NCI-H748 treated with DMSO at 0.1 percent for 48 hours (cell line): Measurements from ENCODE around the gene B3GNT3.

Experiments
- DNase-seq: peaks from one replicate; lab custom pipeline; 2025; lab: John Stamatoyannopoulos, UW

The B3GNT3 gene, protein sequence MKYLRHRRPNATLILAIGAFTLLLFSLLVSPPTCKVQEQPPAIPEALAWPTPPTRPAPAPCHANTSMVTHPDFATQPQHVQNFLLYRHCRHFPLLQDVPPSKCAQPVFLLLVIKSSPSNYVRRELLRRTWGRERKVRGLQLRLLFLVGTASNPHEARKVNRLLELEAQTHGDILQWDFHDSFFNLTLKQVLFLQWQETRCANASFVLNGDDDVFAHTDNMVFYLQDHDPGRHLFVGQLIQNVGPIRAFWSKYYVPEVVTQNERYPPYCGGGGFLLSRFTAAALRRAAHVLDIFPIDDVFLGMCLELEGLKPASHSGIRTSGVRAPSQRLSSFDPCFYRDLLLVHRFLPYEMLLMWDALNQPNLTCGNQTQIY

DNA sequence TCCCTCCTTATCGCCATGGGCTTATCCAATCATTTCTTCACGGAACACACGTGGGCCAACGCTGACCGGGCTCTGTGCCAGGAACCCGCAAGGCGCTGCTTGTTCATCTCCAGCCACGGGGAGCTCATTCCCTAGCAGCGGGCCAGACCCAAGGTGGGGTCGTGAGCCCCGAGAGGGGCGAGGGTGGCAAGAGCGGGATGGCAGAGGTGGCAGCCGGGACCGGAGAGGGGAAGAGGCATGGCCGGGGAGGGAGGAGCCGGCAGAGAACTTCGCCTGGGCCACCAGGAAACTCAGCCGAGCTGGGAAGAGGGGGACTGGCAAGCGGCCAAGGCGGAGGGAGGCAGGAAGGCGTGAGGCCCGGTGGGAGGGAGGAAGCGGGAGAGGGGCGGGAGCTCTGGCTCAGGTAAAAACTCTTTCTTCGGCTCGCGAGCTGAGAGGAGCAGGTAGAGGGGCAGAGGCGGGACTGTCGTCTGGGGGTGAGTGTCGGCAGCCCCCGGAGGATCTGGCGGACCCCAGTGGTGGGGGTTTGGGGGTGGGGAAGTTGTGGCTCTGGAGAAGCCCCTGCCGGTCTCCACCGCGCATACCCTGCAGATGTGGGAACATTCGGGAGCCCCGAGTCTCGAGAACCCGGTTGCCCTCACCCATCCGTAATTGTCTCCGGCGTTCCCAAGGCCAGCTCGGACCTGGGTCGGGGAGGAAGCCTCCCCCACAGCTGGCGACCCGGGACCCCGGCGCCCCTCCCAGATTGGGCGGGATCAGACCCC lies at the start of gene B3GNT3:
B3GNT3 (plus strand) TSS at position 408 of the 764 bp plus-strand sequence. CDS start 12,670 bp downstream, outside the sequence.
- peak; percentile 4 for DNase-seq

DNA sequence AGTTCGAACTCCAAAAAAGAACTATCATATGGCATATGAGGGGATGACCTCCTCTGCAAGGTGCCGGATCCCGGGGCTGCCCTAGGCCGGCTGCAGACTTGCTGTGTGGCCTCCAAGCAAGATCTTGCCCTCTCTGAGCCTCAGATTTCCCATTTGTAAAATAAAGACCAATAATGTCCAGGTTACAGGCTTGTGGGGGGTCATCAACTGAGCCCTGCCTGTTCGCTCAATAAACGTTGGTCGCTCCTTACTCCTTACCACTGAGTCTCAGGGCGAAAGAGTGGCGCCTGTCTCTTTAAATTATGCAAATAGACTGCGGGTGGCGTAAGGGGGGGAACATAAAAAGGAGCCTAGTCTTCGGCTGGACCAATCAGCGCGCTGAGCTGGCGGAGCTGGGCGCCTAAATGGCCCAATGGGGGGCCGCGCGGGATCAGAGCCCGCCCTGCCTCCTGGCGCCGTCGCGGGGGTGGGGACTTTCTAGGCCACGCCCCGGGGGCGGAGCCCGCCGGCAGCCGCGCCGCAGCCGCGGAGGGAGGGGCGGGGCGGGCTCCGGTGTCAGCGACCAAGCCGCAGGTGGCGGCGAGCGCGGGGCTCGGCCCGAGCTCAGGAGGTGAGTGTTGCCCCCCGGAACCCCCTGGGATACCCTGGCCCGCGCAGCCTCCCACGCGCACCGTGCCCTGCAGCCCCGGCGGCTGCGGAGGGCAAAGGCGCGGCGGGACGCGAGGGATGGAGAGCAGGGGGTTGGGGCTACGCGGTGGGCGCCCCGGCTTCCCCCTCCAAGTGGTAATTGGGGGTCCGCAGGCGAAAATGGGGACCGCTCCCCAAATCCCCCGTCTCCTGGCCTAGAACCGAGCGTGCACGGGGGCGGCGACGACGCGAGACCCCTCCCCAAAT lies 47.5 kb upstream of the B3GNT3 start:
- DNase-seq: peak; percentile 74

DNA sequence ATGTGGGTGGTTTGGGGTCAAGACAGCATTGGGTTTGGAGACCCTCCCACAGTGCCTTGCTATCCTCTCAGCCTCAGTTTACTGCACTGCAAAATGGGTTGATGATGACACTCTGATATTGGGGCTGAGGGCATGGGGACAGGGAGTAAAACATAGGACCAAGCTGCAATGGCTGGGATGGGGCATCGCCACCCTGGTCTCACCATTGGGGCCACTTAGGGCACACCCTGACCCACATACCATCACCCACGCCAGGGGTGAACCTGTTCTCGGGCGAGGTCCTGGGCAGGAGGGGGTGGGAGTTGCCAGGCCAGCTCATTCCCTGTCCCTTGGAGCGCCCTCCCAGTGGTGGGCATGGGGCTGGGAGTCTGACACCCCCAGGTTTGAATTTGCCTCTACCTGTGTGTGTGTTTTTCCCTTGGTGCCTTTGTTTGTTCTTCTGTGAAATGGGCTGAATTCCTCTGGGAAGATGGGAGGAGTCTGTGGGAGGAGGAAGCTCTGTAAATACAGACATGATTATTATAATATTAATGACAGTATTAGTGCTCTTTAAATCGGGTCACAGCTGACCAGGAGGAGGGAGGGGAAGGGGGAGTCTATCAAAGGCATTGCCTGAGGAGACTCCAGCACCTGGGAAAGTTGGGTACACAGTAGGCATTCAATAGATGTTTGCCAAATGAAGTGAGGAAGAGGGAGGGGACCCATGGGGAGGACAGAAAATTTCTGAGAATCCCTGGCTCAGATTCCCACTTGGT lies 45.9 kb upstream of the B3GNT3 start:
- no peak for DNase-seq

DNA sequence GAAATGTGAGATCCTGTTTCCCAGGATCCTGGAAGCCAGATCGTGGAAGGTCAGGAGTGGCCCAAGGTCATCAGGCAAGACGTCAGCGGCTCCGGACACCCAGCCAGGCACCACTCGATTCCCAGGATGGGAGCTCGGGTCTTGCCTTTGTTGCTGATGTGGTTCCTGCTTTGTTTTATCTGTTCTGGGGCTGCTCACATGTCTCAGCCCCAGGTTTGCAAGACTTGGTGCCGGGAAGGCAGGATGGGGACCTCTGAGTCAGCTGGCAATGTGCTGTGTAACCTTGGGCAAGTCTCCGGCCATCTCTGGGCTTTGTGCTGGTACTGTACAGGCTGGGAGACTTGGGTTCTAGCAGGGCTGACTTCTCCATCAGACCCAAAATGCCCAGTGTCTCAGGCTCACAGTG lies 45.0 kb upstream of the B3GNT3 start:
- no peak for DNase-seq

DNA sequence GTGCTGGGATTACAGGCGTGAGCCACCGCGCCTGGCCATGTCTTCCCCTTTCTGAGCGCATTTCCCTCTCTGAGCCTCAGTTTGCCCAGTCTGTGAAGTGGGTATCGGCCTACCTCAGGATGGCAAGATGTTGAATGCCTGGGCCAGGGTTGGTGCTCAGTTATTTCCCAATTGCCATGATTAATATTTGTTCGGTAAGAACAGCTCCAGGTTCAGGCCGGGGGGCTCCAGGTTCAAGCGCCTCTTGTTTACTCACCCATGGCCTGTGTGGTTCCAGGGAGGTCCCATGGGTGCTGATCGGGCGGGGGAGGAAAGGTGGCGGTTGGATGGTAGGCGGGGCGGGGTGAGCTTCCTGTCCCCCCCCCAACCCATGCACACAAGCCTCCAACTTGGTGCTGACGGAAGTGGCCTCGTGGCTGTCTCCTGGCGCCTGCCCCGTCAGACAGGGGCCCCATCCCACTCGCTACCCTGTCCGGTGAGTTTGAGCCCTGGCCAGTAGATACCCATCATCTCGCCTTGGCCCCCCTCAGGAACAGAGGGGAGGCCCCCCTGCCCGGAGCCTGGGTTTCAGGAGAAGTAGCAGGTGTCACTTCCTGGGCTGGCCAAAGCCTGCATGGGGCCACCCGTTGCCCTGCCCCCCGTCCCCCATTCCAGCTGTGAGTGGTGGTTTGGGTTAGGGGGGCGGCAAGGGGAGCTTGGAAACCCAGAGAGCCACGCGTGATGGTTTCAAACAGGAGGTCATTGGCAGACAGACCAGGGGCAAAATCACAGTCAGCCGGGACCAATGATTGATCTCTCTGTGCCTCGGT lies 43.6 kb upstream of the B3GNT3 start, which contains the start of gene FCHO1:
FCHO1 (plus strand) TSS at position 375 of the 809 bp plus-strand sequence. CDS start 3,688 bp downstream, outside the sequence.
- DNase-seq: no peak

DNA sequence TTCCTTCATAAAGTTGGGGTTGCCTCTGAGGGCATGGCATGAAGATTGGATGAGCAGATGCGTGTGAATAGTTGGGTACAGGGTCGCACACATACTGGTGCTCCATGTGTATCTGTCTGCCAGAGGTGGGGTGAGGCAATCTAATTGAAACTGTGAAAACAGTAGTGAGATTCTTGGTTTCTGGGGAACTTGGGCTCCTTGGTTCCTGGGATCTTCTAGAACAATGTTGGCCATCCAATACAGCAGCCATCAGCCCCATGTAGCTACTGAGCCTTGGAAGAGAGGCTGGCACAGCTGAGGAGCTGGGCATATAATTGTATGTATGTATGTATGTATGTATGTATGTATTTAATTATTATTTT lies 43.0 kb upstream of the B3GNT3 start:
- no peak for DNase-seq

DNA sequence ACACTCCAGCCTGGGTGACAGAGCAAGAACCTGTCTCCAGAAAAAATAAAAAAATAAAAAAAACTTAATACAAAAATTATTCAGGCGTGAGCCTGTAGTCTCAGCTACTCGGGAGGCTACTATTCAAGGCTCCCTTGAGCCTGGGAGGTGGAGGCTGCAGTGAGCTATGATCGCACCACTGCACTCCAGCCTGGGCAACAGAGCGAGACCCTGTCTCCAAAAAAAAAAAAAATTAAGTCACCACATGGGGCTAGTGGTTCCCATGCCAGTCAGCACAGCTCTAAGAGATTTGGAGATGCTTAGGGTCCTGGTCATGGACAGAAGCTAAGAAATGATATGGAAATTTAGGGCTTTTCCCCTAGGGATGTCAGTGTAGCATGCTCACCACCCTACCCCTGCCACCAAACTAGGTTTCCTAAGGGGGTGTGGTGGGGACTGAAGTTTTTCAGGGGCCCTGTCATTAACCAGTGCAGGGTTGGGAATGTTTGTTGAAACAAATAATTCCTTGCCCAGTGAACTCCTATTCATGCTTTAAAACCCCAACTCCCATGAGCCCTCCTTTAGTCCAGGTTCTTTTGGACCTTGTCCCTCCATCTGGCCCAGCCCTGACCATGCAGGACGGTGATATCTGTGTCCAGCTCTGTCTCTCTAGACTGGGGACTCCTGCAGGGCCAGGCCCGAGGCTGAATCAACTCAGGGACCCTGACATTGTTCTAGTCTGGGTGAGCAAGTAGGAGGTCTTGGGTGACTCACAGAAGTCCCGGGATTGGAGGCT lies 41.9 kb upstream of the B3GNT3 start:
- no peak for DNase-seq

DNA sequence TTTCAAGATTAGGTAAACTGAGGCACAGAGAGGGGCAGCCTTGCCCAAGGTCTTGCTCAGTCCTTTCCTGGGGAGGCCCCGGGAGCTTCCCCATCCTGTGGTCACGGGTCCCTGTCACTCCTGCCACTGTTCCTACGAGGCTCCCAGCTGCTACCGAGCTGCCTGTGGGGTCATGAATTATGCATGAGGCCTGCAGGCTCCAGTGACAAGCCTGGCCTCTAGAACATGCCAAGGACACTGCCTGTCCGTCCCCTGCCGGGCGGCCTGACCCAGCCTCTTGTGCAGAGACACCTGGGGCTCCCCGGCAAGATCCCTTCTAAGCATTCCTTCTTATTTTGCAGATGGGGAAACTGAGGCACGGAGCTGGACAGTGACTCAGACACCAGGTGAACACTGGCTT lies 41.0 kb upstream of the B3GNT3 start:
- DNase-seq: no peak

DNA sequence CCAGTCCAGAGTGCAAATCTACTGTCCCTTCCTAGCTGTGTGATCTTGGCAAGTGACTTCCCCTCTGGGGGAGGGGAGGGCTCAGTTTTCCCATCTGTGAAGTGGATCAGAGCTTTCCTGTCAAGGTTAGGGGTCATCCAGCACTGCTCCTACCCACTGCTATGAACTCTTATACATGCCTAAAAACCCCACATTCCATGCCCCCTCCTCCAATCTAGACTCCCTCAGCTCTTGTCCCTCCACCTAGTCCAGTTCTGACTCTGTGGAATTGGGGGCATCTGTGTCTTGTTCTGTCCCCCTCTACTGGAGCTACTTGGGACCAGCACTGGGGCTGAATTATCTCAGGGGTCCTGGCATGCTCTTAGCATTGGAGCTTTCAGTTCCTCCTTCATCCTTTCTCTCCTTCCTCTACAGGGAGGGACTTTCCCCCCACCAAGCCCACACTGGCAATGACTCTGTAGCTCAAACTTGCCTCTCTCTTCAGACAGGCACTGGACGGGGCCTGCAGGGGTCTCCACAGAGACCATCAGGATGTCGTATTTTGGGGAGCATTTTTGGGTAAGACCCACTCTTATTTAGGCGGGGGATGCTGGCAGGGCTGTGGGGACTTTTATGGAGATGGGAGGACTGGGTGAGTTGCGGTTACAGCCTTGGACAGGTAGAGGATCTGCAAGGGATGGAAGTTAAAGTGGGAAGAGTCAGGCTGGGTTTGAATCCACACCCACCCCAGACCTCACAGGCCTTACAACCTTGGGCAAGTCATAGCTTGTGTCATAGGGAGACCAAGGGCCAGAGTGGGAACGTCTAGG lies 40.1 kb upstream of the B3GNT3 start:
- no peak for DNase-seq

DNA sequence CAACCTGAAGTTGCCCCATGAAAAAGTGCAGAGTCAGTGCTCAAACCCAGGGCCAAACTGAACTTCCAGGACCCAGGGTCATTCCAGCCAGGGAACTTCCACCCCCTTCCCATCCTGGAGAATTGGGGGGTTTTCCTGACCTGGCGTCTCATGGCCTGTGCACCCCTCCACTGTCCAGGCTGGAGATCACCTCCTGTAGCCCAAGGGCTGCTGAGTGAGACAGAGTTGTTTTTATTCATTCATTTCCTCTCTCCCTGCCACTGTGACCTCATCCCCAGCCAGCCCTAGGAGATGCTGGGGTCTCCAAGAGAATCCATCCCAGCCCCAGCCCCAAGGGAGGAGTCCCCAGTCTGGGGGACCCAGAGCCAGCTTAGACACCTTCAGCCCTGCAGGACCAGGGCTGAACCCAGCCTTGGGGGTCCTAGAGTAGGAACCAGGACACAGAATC lies 39.5 kb upstream of the B3GNT3 start:
- DNase-seq: no peak

DNA sequence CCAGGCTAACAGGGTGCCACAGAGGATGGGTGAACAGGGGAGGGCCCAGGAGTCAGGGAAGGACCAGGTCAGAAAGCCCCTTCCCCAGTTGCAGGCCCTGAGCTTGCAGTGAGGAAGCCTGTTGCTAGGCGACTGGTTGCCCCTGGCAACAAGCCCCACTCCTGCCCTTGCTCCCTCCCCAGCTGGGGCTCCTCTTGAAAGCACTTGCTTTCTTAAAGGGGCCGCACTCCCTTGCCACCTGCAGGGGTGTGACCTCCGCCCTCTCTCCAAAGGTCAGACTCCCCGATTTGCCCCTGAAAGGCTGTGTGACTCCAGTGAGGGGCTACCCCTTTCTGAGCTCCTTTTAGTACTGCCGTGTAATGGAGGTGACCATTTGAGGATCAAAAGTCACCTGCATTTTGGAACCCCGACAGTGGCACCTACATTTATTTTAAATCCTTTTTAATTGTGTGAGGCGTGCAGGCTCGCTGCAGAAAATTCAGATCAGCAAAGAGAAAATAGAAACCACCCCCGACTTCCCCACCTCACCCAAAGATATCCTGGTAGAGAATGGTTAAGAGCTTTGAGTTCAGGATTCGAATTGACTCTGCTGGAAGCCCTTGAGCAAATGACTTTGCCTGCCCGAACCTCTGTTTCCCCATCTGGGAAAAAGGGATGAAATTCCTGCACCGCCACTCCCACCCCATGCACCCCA lies 38.8 kb upstream of the B3GNT3 start:
- no peak for DNase-seq

DNA sequence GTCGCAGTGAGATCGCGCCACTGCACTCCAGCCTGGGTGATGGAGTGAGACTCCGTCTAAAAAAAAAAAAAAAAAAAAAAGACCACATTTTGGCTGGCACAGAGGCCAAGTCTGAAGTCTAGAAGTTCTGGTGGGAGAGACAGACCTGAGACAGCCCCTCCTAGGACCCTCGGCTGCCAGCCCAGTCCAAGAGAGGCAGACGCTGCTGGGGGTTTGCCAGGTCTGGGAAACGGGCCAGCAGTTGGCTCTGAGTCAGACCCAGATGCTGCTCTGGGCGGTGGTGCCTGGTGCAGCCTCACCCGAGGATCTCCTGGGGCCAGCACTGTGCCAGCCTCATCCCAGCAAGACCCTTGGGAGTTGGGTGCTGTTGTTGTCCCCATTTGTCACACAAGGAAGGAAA lies 37.8 kb upstream of the B3GNT3 start:
- no peak for DNase-seq

DNA sequence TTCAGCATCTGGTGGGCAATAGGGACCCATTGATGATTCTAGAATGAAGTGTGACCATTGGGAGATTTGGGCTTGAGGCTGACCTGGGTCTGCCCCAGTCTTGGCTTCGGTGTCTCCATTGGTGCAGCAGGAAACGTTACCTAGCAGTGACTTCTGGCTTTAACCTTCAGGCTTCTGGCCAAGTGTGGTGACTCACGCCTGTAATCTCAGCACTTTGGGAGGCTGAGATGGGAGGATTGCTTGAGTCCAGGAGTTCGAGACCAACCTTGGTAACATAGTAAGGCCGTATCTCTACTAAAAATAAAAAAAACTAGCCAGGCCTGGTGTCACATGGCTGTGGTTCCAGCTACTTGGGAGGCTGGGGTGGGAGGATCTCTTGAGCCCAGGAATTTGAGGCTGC lies 36.4 kb upstream of the B3GNT3 start:
- DNase-seq: no peak

DNA sequence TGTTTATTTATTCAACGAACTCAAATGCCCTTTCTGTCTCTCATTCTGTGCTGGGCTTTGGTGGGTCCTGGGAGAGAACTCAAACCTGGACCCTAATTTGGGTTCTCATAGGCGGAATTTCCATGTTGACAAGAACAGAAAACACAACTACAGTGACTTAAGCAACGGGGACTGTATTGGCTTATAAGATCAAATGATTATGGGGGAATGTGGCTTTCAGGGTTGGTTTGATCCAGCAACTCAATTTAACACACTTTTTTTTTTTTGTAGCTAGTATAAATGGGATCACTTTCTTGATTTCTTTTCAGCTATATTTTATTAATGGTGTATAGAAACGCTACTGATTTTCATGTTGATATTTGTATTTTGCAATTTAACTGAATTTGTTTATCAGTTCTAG lies 33.8 kb upstream of the B3GNT3 start:
- DNase-seq: no peak

DNA sequence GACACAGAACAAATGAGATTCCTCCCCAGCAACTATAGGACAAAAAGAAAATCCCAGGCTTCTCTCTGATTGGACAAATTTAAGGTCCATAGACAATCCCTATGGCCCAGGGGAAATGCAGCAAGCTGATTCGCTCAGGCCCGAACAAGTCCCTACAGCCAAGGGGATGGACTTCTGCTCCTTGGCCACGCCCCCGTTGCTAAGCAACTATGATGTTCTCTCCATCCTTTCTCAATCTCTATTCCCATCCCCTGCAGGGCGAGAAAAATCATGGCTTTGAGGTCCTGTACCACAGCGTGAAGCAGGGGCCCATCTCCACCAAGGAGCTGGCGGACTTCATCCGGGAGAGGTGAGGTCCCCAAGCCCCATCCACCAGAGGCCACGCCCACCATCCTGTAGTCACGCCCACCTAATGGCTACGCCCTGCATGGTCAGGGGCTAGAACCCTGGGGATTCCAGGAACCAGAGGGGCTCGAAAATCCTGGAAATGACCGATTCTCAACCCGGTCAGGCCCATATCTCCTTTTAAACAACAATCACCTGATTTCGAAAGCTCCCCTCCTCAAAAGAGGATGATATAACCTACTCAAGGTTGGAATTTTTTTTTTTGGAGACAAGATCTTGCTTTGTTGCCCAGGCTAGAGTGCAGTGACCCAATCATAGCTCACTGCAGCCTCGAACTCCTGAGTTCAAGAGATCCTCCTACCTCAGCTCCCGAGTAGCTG lies 32.3 kb upstream of the B3GNT3 start:
- DNase-seq: peak; percentile 55

DNA sequence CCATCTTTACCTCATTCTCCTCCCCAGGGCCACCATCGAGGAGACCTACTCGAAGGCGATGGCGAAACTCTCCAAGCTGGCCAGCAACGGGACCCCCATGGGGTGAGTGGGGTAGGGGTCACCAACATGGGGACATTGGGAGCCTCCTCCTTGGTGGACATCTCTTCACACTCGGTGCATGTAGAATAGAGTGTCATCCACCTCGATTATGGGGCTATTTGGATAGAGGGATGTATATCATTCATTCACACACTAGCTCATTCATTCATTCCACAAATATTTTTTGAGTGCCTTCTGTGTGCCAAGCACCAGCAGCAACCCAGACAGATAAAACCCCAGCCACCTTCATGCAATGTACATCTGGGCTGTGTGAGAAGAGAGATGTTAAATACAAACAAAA lies 30.6 kb upstream of the B3GNT3 start:
- DNase-seq: no peak

DNA sequence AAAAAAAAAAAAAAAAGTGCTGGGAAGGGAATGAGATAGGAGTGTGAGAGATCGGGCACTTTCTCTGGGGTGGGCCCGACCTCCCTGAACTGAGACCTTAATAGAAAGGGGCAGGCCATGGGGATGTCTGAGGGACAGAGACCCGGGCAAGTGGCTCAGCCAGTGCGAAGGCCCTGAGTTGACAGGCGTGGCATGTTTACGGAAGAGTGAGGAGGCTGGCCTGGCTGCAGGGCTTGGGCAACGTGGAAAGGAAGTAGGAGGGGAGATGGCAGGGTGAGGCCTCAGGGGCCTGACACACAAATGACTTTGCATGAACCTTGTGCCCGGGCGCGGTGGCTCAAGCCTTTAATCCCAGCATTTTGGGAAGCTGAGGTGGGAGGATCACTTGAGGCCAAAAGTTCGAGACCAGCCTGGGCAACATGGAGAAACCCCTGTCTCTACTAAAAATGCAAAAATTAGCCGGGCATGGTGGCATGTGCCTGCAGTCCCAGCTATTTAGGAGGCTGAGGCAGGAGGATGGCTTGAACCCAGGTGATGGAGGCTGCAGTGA lies 29.8 kb upstream of the B3GNT3 start:
- DNase-seq: no peak
